Activated CD4-positive, alpha-beta T cell treated with anti-CD3 and anti-CD28 coated beads for 36 hours (primary cell): ENCODE measurements around the gene CCDC63. TPM values are rescaled to one million over a fixed set of nuclear protein-coding genes. Genes with fewer than 3 reads are reported as not detected.

Experiments used
- ATAC-seq: fragments of 200-7000 bp; cut with Tn5 transposase; one replicate; pipeline ENCODE4 v1.10.0; 2021; ENCODE audit warnings: mild to moderate bottlenecking, moderate library complexity
- CTCF ChIA-PET: fragments of 350-600 bp; sonication (Branson Sonifier 250); formaldehyde crosslinking; loops from one replicate; lab custom pipeline; 2021; ENCODE audit warnings: antibody characterized with exemption; lab: Charles Lee
- POLR2A ChIA-PET: fragments of 350-600 bp; sonication (Branson Sonifier 250); formaldehyde crosslinking; loops from one replicate; lab custom pipeline; 2021; ENCODE audit warnings: antibody characterized with exemption, inconsistent platforms; lab: Charles Lee
- DNase-seq: peaks from one replicate; pipeline ENCODE4 v3.0.0-alpha.2; 2020
- H3K27ac Mint-ChIP-seq: one replicate; pipeline ENCODE4 v1.8.0; 2021; ENCODE audit warnings: mixed read lengths
- H3K27me3 Mint-ChIP-seq: one replicate; pipeline ENCODE4 v1.8.0; 2021; ENCODE audit warnings: mixed read lengths
- H3K36me3 Mint-ChIP-seq: one replicate; pipeline ENCODE4 v1.8.0; 2021; ENCODE audit warnings: low read depth, mixed read lengths
- H3K4me1 Mint-ChIP-seq: one replicate; pipeline ENCODE4 v1.8.0; 2021; ENCODE audit warnings: mixed read lengths
- H3K4me3 Mint-ChIP-seq: one replicate; pipeline ENCODE4 v1.8.0; 2021; ENCODE audit warnings: mild to moderate bottlenecking, moderate library complexity, mixed read lengths
- H3K9me3 Mint-ChIP-seq: one replicate; pipeline ENCODE4 v1.8.0; 2021; ENCODE audit warnings: low read depth, mixed read lengths
- intact Hi-C, 2 experiments: fragments of 100-400 bp; cut with DNase I in 1 of 2; cut with micrococcal nuclease in 1 of 2; formaldehyde crosslinking; loops; one replicate each; pipeline versions ENCODE4 v1.14.2 to v1.15.1; 2022 to 2024; cut with DNase I, micrococcal nuclease
- total RNA-seq, 2 experiments: library from RNA; stranded (reverse); gene quantifications; one replicate each; pipeline ENCODE4 v1.2.3, GENCODE V29; 2021

The CCDC63 gene
- total RNA-seq, 2 experiments from 2014 or later: not detected

GRCh38 chr12:110883251-110883650 lies 36.5 kb downstream of the CCDC63 start:
- CTCF ChIA-PET: interaction anchor here (0.8 to 1.2 kb wide), 4 partner anchors 9 to 351 kb away, joined by 3 to 4 read pairs (median 3); no protein-coding TSS in a partner anchor
- intact Hi-C loops: loop anchor here in 1 of 2 experiments (10.0 kb wide), 1 partner anchor 178 kb away; no protein-coding TSS in a partner anchor
- no peak overlapping the region for H3K27ac Mint-ChIP-seq
- peaks cover 3% of the 10 kb centered on the region for H3K27me3 Mint-ChIP-seq
- POLR2A ChIA-PET: no interaction called here
- H3K36me3 Mint-ChIP-seq: no peaks in the 10 kb centered on the region
- no peak for ATAC-seq
- peaks cover 2% of the 10 kb centered on the region for H3K9me3 Mint-ChIP-seq
- peaks cover 5% of the 10 kb centered on the region for H3K4me1 Mint-ChIP-seq
- H3K4me3 Mint-ChIP-seq: no peak overlapping the region
- DNase-seq: no peak

GRCh38 chr12:110885152-110885840 lies 38.5 kb downstream of the CCDC63 start:
- peaks cover 5% of the 10 kb centered on the region for H3K4me1 Mint-ChIP-seq
- H3K27me3 Mint-ChIP-seq: no peaks in the 10 kb centered on the region
- ChIA-PET POLR2A (no interaction called here), CTCF (interaction anchor here (0.6 to 0.9 kb wide), 3 partner anchors 9 to 58 kb away, joined by 3 to 5 read pairs (median 3); no protein-coding TSS in a partner anchor)
- H3K36me3 Mint-ChIP-seq: no peaks in the 10 kb centered on the region
- H3K27ac Mint-ChIP-seq: no peak overlapping the region
- H3K4me3 Mint-ChIP-seq: no peak overlapping the region
- peaks cover 2% of the 10 kb centered on the region for H3K9me3 Mint-ChIP-seq
- DNase-seq: no peak
- ATAC-seq: no peak
- intact Hi-C loops: loop anchor here (5.0 to 10.0 kb wide), 5 partner anchors 58 to 373 kb away; partner anchors contain the start of gene TCTN1 (in 1 of the 2)

- ATAC-seq: no peak
- ChIA-PET POLR2A (interaction anchor here (0.7 kb wide), 1 partner anchor 667 kb away, joined by 3 read pairs; no protein-coding TSS in a partner anchor), CTCF (interaction anchor here (0.6 to 1.9 kb wide), 23 partner anchors 9 to 471 kb away, joined by 3 to 16 read pairs (median 4); partner anchors contain the start of genes CCDC63 and PPP1CC)
- Mint-ChIP-seq H3K4me3 (peak overlapping the region; percentile 80), H3K36me3 (no peaks in the 10 kb centered on the region), H3K27me3 (peaks cover 4% of the 10 kb centered on the region), H3K4me1 (peaks cover 10% of the 10 kb centered on the region), H3K27ac (no peak overlapping the region), H3K9me3 (no peaks in the 10 kb centered on the region)
- no peak for DNase-seq
- intact Hi-C loops: loop anchor here (1.0 to 10.0 kb wide), 8 partner anchors 61 to 376 kb away; partner anchors contain the start of gene TCTN1 (in 1 of the 2)
Observed at GRCh38 chr12:110888256-110888991, 41.6 kb downstream of the CCDC63 start.

GRCh38 chr12:110889361-110889760 lies 42.6 kb downstream of the CCDC63 start:
- DNase-seq (no peak), ATAC-seq (no peak)
- Mint-ChIP-seq H3K4me3 (no peak overlapping the region), H3K27me3 (peaks cover 7% of the 10 kb centered on the region), H3K4me1 (peaks cover 10% of the 10 kb centered on the region), H3K36me3 (no peaks in the 10 kb centered on the region), H3K27ac (no peak overlapping the region), H3K9me3 (no peaks in the 10 kb centered on the region)
- ChIA-PET CTCF (no interaction called here), POLR2A (no interaction called here)
- intact Hi-C loops: loop anchor here (5.0 to 10.0 kb wide), 5 partner anchors 62 to 377 kb away; partner anchors contain the start of gene TCTN1 (in 1 of the 2)

GRCh38 chr12:110893956-110894355 lies 47.2 kb downstream of the CCDC63 start:
- ChIA-PET POLR2A (no interaction called here), CTCF (interaction anchor here (0.6 to 3.6 kb wide), 10 partner anchors 10 to 639 kb away, joined by 3 to 14 read pairs (median 3); partner anchors contain the start of gene CCDC63)
- H3K36me3 Mint-ChIP-seq: no peaks in the 10 kb centered on the region
- peaks cover 5% of the 10 kb centered on the region for H3K4me1 Mint-ChIP-seq
- intact Hi-C loops: loop anchor here in 1 of 2 experiments (1.0 to 5.0 kb wide), 4 partner anchors 43 to 427 kb away; partner anchors contain the start of genes FAM216A and GPN3
- H3K27me3 Mint-ChIP-seq: peaks cover 13% of the 10 kb centered on the region
- H3K27ac Mint-ChIP-seq: no peak overlapping the region
- DNase-seq: no peak
- H3K9me3 Mint-ChIP-seq: no peaks in the 10 kb centered on the region
- H3K4me3 Mint-ChIP-seq: no peak overlapping the region
- ATAC-seq: no peak

GRCh38 chr12:110896559-110896958 lies 49.8 kb downstream of the CCDC63 start:
- intact Hi-C loops: no loop called here
- ATAC-seq (no peak), DNase-seq (no peak)
- Mint-ChIP-seq H3K9me3 (no peaks in the 10 kb centered on the region), H3K4me1 (peaks cover 5% of the 10 kb centered on the region), H3K27ac (no peak overlapping the region), H3K4me3 (no peak overlapping the region), H3K36me3 (no peaks in the 10 kb centered on the region), H3K27me3 (peaks cover 13% of the 10 kb centered on the region)
- POLR2A ChIA-PET: no interaction called here
- CTCF ChIA-PET: interaction anchor here (0.6 to 3.6 kb wide), 6 partner anchors 9 to 403 kb away, joined by 3 to 16 read pairs (median 5); no protein-coding TSS in a partner anchor

- no peak for DNase-seq
- Mint-ChIP-seq H3K4me3 (no peak overlapping the region), H3K36me3 (no peaks in the 10 kb centered on the region), H3K9me3 (no peaks in the 10 kb centered on the region), H3K27ac (no peak overlapping the region), H3K4me1 (peaks cover under 1% of the 10 kb centered on the region), H3K27me3 (no peaks in the 10 kb centered on the region)
- ATAC-seq: no peak
- ChIA-PET POLR2A (no interaction called here), CTCF (no interaction called here)
- intact Hi-C loops: no loop called here
Observed at GRCh38 chr12:110901401-110901800, 54.6 kb downstream of the CCDC63 start.

- POLR2A ChIA-PET: no interaction called here
Observed at GRCh38 chr12:110903511-110903910, 56.7 kb downstream of the CCDC63 start.

GRCh38 chr12:110906083-110906482 lies 59.3 kb downstream of the CCDC63 start:
- Mint-ChIP-seq H3K36me3 (no peaks in the 10 kb centered on the region), H3K27me3 (no peaks in the 10 kb centered on the region), H3K27ac (no peak overlapping the region), H3K4me3 (no peak overlapping the region), H3K9me3 (no peaks in the 10 kb centered on the region), H3K4me1 (peaks cover 1% of the 10 kb centered on the region)
- DNase-seq (no peak), ATAC-seq (peak; percentile 23)
- intact Hi-C loops: no loop called here
- POLR2A ChIA-PET: no interaction called here
- CTCF ChIA-PET: no interaction called here

More at GRCh38 chr12:110903511-110903910, 56.7 kb downstream of the CCDC63 start:
- H3K9me3 Mint-ChIP-seq: no peaks in the 10 kb centered on the region
- ATAC-seq: no peak
- H3K4me1 Mint-ChIP-seq: peaks cover 1% of the 10 kb centered on the region
- intact Hi-C loops: no loop called here
- no peaks in the 10 kb centered on the region for H3K36me3 Mint-ChIP-seq
- H3K27ac Mint-ChIP-seq: no peak overlapping the region
- CTCF ChIA-PET: no interaction called here
- no peak overlapping the region for H3K4me3 Mint-ChIP-seq
- DNase-seq: no peak
- no peaks in the 10 kb centered on the region for H3K27me3 Mint-ChIP-seq

GRCh38 chr12:110906516-110906915 lies 59.7 kb downstream of the CCDC63 start:
- no peaks in the 10 kb centered on the region for H3K27me3 Mint-ChIP-seq
- POLR2A ChIA-PET: no interaction called here
- H3K36me3 Mint-ChIP-seq: no peaks in the 10 kb centered on the region
- no peak overlapping the region for H3K4me3 Mint-ChIP-seq
- ATAC-seq (no peak), DNase-seq (no peak)
- no peaks in the 10 kb centered on the region for H3K9me3 Mint-ChIP-seq
- peaks cover 1% of the 10 kb centered on the region for H3K4me1 Mint-ChIP-seq
- intact Hi-C loops: no loop called here
- CTCF ChIA-PET: no interaction called here
- H3K27ac Mint-ChIP-seq: no peak overlapping the region

GRCh38 chr12:110906985-110907384 lies 60.2 kb downstream of the CCDC63 start:
- Mint-ChIP-seq H3K9me3 (no peaks in the 10 kb centered on the region), H3K27ac (no peak overlapping the region), H3K4me3 (no peak overlapping the region), H3K27me3 (no peaks in the 10 kb centered on the region), H3K4me1 (peaks cover 1% of the 10 kb centered on the region), H3K36me3 (no peaks in the 10 kb centered on the region)
- intact Hi-C loops: no loop called here
- ChIA-PET CTCF (no interaction called here), POLR2A (no interaction called here)
- no peak for ATAC-seq
- DNase-seq: no peak
